GM12873 (cell line): ENCODE measurements around the gene PADI4.

ENCODE experiments used
- CTCF ChIP-seq: IDR thresholded peaks from 2 replicates; pipeline ENCODE4 v1.5.1; 2012; ENCODE audit warnings: low read depth, mild to moderate bottlenecking, moderate library complexity, low read length, control low read depth; ENCODE audit not compliant: insufficient read depth; ENCODE audit errors: missing control alignments

PADI4 gene

GRCh38 chr1:17265162-17265561, 42.8 kb upstream of the PADI4 start:
- no peak for TF ChIP-seq CTCF

GRCh38 chr1:17265950-17266349, 42.0 kb upstream of the PADI4 start:
- TF ChIP-seq CTCF = no peak

- TF ChIP-seq CTCF = no peak
These were observed 36.9 kb upstream of the PADI4 start for GRCh38 chr1:17270891-17271765.

GRCh38 chr1:17272066-17272465, 35.9 kb upstream of the PADI4 start:
- no peak for TF ChIP-seq CTCF

GRCh38 chr1:17272646-17273045, 35.4 kb upstream of the PADI4 start:
- TF ChIP-seq CTCF = no peak

- no peak for TF ChIP-seq CTCF
These were observed 34.9 kb upstream of the PADI4 start for GRCh38 chr1:17273096-17273495.

- peak; percentile 91 for TF ChIP-seq CTCF
These were observed 33.5 kb upstream of the PADI4 start for GRCh38 chr1:17274186-17275170.
